SK-N-SH (cell line): ENCODE results near the gene SPNS1.

ENCODE experiments used
- CTCF ChIP-seq: fragments of 200-600 bp; sonication (generic); IDR thresholded peaks from 2 replicates; pipeline ENCODE4 v1.6.1; 2017; ENCODE audit warnings: antibody characterized with exemption, mild to moderate bottlenecking, moderate library complexity
- RAD21 ChIP-seq: IDR thresholded peaks from 2 replicates; pipeline ENCODE4 v1.6.1; 2012; ENCODE audit warnings: mild to moderate bottlenecking, low read length
- REST ChIP-seq: IDR thresholded peaks from 2 replicates; pipeline ENCODE4 v1.6.1; 2012; ENCODE audit warnings: mild to moderate bottlenecking, low read depth, low read length, moderate library complexity
- SMC3 ChIP-seq: IDR thresholded peaks from 2 replicates; pipeline ENCODE4 v1.6.1; 2012; ENCODE audit warnings: low read depth, low read length, improper control_type of control experiment
- TAF1 ChIP-seq: IDR thresholded peaks from 2 replicates; pipeline ENCODE4 v1.6.1; 2012; ENCODE audit warnings: low read depth, mild to moderate bottlenecking, low read length, moderate library complexity, borderline replicate concordance
- TEAD4 ChIP-seq: IDR thresholded peaks from 2 replicates; pipeline ENCODE4 v1.4.0; 2012; ENCODE audit warnings: mild to moderate bottlenecking, borderline replicate concordance; ENCODE audit not compliant: insufficient read depth
- YY1 ChIP-seq: IDR thresholded peaks from 2 replicates; pipeline ENCODE4 v1.4.0; 2012; ENCODE audit warnings: low read depth, mild to moderate bottlenecking

- TF ChIP-seq CTCF = no peak
- no peak for TF ChIP-seq RAD21
- no peak for TF ChIP-seq SMC3
- TF ChIP-seq TEAD4 = no peak
- TF ChIP-seq TAF1 = no peak
- no peak for TF ChIP-seq REST
- TF ChIP-seq YY1 = no peak
These were observed 601 bp downstream of the SPNS1 start for GRCh38 chr16:28975158-28975599.
